GM06990 (cell line): Measurements from ENCODE around the gene PJVK.
"Not testable (repeated sequence)": the region's sequence is repeated elsewhere in the genome, so short reads cannot be mapped to it uniquely, and the experiment has no call there.

Experiments used
- DNase-seq: peaks from one replicate; pipeline ENCODE4 v3.0.0-alpha.2; 2011; ENCODE audit not compliant: insufficient read length; ENCODE audit errors: extremely low read depth
- H3K27me3 ChIP-seq: replicated peaks from 2 replicates; pipeline ENCODE4 v1.6.0; 2011; ENCODE audit warnings: low read length; ENCODE audit not compliant: control insufficient read depth, insufficient read depth
- H3K36me3 ChIP-seq: 2 replicates; pipeline ENCODE4 v1.5.1; 2011; ENCODE audit warnings: low read length; ENCODE audit not compliant: control insufficient read depth, insufficient read depth
- H3K4me3 ChIP-seq: replicated peaks from 2 replicates; pipeline ENCODE4 v1.5.1; 2011; ENCODE audit warnings: low read depth, mild to moderate bottlenecking, control low read depth, low read length
- TF ChIP-seq, protein P1 (sequence below): IDR thresholded peaks from 2 replicates; pipeline ENCODE4 v1.5.1; 2011; ENCODE audit warnings: low read length, control low read depth, mild to moderate bottlenecking, inconsistent platforms; ENCODE audit not compliant: insufficient read depth, poor library complexity, severe bottlenecking

PJVK gene

GRCh38 chr2:178412047-178412446, 39.1 kb upstream of the PJVK start:
- Histone ChIP-seq H3K36me3 (no peaks in the 10 kb centered on the region), H3K4me3 (no peak overlapping the region), H3K27me3 (no peaks in the 10 kb centered on the region)
- TF ChIP-seq, protein P1, sequence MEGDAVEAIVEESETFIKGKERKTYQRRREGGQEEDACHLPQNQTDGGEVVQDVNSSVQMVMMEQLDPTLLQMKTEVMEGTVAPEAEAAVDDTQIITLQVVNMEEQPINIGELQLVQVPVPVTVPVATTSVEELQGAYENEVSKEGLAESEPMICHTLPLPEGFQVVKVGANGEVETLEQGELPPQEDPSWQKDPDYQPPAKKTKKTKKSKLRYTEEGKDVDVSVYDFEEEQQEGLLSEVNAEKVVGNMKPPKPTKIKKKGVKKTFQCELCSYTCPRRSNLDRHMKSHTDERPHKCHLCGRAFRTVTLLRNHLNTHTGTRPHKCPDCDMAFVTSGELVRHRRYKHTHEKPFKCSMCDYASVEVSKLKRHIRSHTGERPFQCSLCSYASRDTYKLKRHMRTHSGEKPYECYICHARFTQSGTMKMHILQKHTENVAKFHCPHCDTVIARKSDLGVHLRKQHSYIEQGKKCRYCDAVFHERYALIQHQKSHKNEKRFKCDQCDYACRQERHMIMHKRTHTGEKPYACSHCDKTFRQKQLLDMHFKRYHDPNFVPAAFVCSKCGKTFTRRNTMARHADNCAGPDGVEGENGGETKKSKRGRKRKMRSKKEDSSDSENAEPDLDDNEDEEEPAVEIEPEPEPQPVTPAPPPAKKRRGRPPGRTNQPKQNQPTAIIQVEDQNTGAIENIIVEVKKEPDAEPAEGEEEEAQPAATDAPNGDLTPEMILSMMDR: no peak
- DNase-seq: no peak

DNA sequence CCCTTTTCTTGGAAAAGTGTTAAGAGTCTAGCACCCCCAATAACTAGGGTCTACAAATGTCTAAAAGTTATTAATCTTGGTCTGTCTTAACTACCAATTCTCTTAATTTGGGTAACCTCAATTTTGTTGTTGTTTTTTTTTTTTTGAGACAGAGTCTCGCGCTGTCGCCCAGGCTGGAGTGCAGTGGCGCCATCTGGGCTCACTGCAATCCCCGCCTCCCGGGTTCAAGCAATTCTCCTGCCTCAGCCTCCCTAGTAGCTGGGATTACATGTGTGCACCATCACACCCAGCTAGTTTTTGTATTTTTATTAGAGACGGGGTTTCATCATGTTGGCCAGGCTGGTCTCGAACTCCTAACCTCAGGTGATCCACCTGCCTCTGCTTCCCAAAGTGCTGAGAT, 38.7 kb upstream of the PJVK start:
- not testable (repeated sequence) for DNase-seq, H3K27me3 ChIP-seq, H3K4me3 ChIP-seq, H3K36me3 ChIP-seq

DNA sequence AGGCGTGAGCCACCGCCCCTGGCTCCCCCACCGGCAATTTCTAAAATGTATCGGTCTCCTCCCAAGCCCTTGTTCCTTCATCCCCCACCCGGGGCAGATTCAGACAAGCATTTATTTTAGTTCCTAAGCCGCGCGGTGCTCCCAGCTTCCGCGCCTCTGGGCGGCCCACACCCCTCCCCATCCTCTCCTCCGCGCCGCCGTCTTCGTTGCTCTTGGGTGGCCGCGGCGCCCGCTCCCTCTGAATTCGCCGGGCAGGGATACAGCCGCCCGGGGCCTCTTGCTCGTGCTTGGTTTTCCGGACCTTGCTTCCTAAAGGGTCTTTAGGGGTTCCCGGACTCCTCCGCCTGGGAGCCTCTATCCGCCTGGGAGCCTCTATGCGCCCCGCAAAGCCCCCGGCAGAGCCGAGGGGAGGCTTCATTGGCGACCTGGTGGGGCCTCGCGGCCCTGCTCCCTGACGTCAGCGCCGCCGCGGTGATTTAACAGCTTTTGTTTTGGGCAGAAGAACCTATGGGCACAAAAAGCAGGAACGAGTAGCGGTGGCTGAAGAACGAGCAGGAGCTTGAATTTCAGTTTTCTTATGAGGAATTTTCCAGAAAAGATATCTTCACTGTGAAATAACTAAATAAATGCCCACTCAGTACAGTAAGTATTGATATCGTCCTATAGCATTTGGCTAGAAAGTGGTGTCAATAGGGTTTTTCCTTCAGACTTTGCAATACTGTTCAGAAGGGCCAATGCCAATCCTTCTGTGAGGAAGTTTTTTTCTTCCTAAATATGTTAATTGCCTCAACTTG, 37.5 kb upstream of the PJVK start:
- Histone ChIP-seq H3K4me3 (peak overlapping the region; percentile 79), H3K27me3 (no peaks in the 10 kb centered on the region), H3K36me3 (no peaks in the 10 kb centered on the region; the same call in 1 of the 2 replicates)
- peak; percentile 89 for DNase-seq
- TF ChIP-seq, protein P1: no peak

GRCh38 chr2:178414266-178415247, 36.6 kb upstream of the PJVK start:
- Histone ChIP-seq H3K36me3 (no peaks in the 10 kb centered on the region; the same call in 1 of the 2 replicates), H3K4me3 (peak overlapping the region; percentile 79), H3K27me3 (no peaks in the 10 kb centered on the region)
- DNase-seq: peak; percentile 79
- TF ChIP-seq, protein P1: peak; percentile 90

GRCh38 chr2:178415979-178416378, 35.2 kb upstream of the PJVK start:
- TF ChIP-seq, protein P1: no peak
- Histone ChIP-seq H3K4me3 (no peak overlapping the region), H3K27me3 (no peaks in the 10 kb centered on the region), H3K36me3 (no peaks in the 10 kb centered on the region; the same call in 1 of the 2 replicates)
- no peak for DNase-seq

GRCh38 chr2:178417916-178418315, 33.3 kb upstream of the PJVK start:
- H3K27me3 ChIP-seq: no peaks in the 10 kb centered on the region
- H3K36me3 ChIP-seq: no peaks in the 10 kb centered on the region; the same call in none of the 2 replicates
- TF ChIP-seq, protein P1: no peak

More at GRCh38 chr2:178417916-178418315, 33.3 kb upstream of the PJVK start:
- H3K4me3 ChIP-seq: no peak overlapping the region
- no peak for DNase-seq
